HG02870 (cell line): ENCODE data around the gene SLC22A16.
"Not testable (repeated sequence)": the region's sequence is repeated elsewhere in the genome, so short reads cannot be mapped to it uniquely, and the experiment has no call there.

Experiments used
- ATAC-seq: cut with Tn5 transposase; IDR thresholded peaks from one replicate; pipeline ENCODE4 v1.9.1; 2021; ENCODE audit warnings: mild to moderate bottlenecking, moderate library complexity; ENCODE audit not compliant: unreplicated experiment

The SLC22A16 gene

GRCh38 chr6:110476046-110476849 lies at the start of gene SLC22A16:
TSS of gene SLC22A16 (minus strand) at chr6:110476613. CDS start at chr6:110476574, 39 bp downstream.
- no peak for ATAC-seq

- ATAC-seq: no peak
Observed at GRCh38 chr6:110525001-110525400, 48.6 kb upstream of the SLC22A16 start.

GRCh38 chr6:110524305-110524704 lies 47.9 kb upstream of the SLC22A16 start:
- ATAC-seq: no peak

- no peak for ATAC-seq
Observed at GRCh38 chr6:110523451-110524021, 47.1 kb upstream of the SLC22A16 start.

GRCh38 chr6:110522427-110522826 lies 46.0 kb upstream of the SLC22A16 start:
- no peak for ATAC-seq

GRCh38 chr6:110520992-110521543 lies 44.7 kb upstream of the SLC22A16 start:
- no peak for ATAC-seq

GRCh38 chr6:110520209-110520965 lies 44.0 kb upstream of the SLC22A16 start:
- ATAC-seq: no peak

GRCh38 chr6:110517601-110518281 lies 41.3 kb upstream of the SLC22A16 start:
- no peak for ATAC-seq

- ATAC-seq: no peak
Observed at GRCh38 chr6:110517034-110517433, 40.6 kb upstream of the SLC22A16 start.

- no peak for ATAC-seq
Observed at GRCh38 chr6:110514818-110515217, 38.4 kb upstream of the SLC22A16 start.

- ATAC-seq: no peak
Observed at GRCh38 chr6:110512991-110513390, 36.6 kb upstream of the SLC22A16 start.

GRCh38 chr6:110512549-110512948 lies 36.1 kb upstream of the SLC22A16 start:
- ATAC-seq: not testable (repeated sequence)

GRCh38 chr6:110511401-110511800 lies 35.0 kb upstream of the SLC22A16 start:
- ATAC-seq: no peak

GRCh38 chr6:110509617-110510241 lies 33.3 kb upstream of the SLC22A16 start:
- ATAC-seq: no peak

- not testable (repeated sequence) for ATAC-seq
Observed at GRCh38 chr6:110504891-110505290, 28.5 kb upstream of the SLC22A16 start.

- no peak for ATAC-seq
Observed at GRCh38 chr6:110495949-110496348, 19.5 kb upstream of the SLC22A16 start.

- no peak for ATAC-seq
Observed at GRCh38 chr6:110493253-110493800, 16.9 kb upstream of the SLC22A16 start.

GRCh38 chr6:110492584-110492983 lies 16.2 kb upstream of the SLC22A16 start:
- no peak for ATAC-seq

GRCh38 chr6:110491644-110492317 lies 15.4 kb upstream of the SLC22A16 start:
- no peak for ATAC-seq

- ATAC-seq: no peak
Observed at GRCh38 chr6:110491299-110491643, 14.9 kb upstream of the SLC22A16 start.
